Activated CD4-positive, alpha-beta T cell treated with anti-CD3 and anti-CD28 coated beads, Interleukin-2, amount 50 U/mL, for 48 hours (primary cell): ENCODE results near the gene TSC22D1.

Experiments
- DNase-seq, 2 experiments: peaks; one replicate each; pipeline ENCODE4 v3.0.0-alpha.2; 2020

The TSC22D1 gene

GRCh38 chr13:44422755-44423643 is 153.1 kb downstream of the TSC22D1 start:
- DNase-seq = no peak

DNA sequence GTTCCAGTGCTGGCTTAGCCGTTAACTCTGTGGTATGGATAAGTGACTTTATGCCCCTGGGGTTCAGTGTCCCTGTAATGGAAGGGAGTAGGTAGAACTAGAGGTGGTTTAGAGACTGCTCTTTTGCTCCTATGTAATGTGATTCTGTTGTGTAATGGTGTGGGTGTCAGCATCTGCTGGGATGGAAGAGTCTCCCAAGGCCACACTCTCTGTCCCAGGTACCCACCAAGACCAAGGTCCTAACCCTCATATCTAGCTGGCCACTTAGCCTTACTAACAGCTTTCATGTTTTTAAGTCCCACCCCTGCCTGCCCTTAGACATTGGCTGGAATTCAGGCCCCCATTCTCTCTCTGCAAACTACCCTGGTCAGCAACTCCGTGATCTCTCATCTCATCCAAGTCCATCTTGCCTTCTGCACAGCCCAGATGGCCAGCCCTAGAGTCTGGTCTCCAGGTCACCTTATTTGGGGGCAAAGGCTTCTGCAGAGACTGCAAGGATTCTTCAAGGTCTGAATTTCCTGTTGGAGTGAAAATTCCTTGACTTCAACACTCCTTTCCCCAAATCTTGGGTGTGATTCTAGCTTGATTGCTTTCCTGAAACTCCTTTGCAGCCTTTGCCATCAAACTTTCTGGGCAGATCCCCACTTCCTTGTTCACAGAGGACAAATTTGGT is 154.1 kb downstream of the TSC22D1 start:
- no peak for DNase-seq

DNA sequence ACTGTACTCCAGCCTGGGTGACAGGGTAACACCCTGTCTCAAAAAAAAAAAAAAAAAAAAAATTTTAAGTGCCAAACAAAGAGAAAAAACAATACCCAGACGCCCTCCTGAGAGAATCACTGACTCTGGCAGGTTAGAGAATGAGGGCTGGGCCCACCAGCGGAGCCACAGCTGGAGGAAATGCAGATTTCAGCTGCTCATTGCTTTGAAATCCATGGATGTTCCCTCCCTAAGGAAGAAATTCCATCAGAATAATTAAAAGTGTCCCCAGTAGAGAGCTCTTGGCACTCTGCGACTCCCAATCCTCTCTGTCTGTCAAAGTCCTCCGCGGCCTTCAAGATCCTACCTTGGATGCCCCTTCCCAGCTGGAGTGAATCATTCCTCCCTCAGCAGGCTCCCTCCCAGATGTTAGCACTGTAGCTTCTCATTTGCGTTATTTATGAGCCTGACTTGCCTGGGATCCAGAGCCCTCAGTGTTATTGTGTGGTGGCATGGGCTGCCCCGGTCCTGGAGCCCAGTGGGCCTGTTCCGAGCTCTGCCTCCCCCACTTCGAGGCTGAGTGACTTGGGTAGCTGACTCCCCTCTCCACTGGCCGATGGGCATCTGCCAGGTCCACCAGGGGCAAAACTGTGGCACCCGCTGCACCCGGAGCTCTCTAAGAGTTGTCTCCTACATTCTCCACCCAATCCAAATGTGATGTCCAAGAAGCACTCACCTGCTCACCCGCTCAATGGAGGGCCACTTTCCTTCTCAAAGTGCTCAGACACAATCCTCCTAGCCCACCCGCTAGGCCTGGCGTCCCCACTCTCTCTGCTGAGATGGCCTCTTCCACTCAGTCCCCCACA is 155.5 kb downstream of the TSC22D1 start:
- DNase-seq = no peak

- DNase-seq = no peak
Measured at GRCh38 chr13:44417876-44418275, 158.3 kb downstream of the TSC22D1 start.

DNA sequence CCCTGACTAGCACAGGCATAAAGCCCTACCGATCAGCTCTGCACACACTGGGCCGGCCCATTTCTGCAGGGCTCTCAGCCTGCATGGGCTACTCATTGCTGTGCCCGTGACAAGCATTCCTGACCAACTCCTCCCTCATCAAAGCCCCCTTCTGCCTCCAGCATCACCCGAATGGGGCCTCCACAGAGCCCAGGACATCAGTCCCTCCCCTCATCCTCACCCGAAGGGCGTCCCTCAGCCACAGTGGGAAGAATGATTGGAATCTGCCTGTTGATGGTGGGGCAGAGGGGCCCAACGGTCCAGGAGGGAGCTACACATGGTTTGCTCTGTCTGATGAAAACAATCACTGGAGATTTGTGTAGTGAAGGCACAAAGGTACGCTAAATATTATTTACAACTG is 158.7 kb downstream of the TSC22D1 start:
- no peak for DNase-seq

- DNase-seq = no peak
Measured at GRCh38 chr13:44416744-44417143, 159.4 kb downstream of the TSC22D1 start.

GRCh38 chr13:44416301-44416700 is 159.8 kb downstream of the TSC22D1 start:
- no peak for DNase-seq

- DNase-seq = no peak
Measured at GRCh38 chr13:44415815-44416214, 160.3 kb downstream of the TSC22D1 start.

DNA sequence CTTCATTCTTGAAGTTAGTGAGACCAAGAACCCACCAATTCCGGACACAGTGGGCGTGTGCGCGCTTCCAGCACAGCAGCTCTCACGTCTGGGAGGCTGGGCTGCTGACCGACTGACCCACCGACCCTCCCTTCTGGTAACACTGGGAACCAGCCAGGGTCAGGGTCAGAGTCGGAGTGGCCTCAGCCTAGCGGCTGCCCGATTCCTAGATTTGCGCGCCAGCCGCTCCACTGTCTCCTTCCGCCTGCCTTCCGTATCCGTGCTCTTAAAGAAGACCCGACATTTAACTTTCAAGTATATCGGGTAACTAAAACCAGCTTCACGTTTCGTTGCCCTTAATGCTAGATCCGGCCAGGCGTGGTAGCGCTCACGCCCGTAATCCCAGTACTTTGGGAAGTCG is 161.4 kb downstream of the TSC22D1 start:
- no peak for DNase-seq

DNA sequence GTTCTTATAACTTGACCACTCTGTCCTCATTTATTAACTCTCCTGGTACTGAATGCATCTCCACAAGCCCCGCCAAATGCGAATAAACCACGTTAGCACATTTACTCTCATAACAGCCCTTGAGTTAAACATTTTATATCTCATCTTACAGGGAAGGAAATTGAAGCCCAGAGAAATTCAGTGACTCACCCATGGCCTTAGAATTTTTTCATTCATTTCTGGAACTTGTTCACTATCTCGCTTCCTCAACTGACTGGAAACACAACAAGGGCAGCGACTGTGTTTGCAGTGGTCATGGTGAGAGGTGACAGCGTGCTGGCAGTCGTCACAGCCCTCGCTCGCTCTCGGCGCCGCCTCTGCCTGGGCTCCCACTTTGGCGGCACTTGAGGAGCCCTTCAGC is 163.0 kb downstream of the TSC22D1 start:
- no peak for DNase-seq

DNA sequence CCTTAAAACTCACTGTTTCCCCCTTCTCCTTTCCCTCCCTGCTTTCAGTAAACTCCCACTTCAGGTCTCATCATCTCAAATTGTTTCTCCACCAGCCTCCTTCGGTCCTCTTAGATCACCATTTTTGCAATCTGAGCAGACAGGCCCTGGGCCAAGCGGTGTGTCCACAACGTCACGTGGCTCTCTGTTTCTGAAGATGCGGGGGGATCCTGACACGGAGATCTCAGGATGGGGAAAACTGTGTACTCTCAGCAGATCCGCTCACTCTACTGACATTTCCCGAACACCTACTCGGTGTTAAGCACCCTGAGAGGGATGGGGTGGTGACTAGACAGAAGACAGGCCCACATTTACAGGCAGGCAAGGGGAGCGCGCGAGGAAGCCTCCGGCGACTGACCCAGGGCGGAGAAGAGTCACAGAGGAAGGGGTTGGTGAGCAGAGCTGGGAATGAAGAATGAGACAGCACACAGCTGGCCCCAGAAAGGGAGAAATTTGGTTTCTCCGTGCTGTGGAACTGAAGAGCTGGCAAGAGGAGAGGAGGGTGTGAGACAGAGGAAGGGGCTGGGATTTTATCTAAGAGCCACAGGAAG is 163.7 kb downstream of the TSC22D1 start:
- no peak for DNase-seq

DNA sequence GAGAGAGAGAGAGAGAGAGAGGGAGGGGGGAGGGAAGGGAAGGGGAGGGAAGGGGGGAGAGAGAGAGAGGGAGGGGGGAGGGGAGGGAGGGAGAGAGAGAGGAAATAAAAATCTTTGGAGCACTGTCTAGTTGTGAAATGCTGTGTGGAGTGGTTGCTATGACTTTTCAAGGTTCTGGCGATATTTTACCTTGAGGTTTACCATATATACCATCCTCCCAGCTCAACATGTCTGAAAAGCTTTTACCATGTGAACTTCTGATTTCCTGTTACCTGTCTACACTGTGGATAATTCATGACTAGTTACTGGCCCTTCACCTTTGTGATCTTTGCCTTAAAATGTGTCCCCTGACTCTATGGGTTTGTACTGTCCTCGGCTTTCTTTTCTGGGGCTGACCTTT is 164.3 kb downstream of the TSC22D1 start:
- no peak for DNase-seq

DNA sequence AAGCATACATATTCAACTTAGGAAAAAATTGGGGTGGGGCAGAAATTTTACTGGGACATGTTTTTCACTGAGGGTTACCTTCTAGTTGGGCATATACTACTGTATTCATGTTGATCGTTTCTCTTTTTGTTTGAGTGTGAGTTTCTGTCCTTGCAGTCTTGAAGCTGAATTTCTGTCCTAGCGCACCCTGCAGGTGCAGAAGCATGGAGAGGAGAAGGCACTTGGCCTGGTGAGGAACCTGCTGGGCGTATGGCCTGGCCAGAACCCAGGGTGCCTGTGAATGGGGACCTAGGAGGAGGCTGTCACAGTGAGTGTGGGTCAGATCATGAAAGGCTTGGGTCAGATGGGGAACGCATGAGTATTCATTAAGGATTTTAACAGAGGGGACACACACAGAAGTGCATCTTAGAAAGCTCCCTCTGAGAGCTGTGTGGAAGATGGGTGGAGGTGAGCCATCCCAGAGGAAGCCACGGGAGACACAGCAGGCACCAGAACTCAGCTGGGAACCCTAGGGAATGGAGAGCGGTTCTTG is 165.7 kb downstream of the TSC22D1 start:
- no peak for DNase-seq

DNA sequence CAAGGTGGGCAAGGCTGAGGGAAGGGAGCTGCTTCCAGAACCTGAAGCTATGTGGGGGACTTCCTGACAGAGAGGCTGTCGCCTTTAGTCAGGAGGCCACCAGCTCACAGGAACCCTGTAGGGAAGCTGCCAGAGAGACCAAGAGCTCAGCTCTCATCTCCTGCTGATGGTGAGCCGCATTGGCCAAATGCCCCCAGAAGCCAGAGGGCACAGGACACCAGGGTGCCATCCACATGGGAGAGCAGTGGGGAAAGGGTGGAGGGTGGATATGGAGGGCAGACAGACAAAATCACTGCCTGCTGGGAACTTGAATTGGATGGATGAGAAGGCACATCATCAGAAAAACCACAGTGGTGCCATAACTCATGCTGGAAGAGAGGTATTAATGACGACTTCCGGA is 166.5 kb downstream of the TSC22D1 start:
- no peak for DNase-seq

- no peak for DNase-seq
Measured at GRCh38 chr13:44407891-44408290, 168.2 kb downstream of the TSC22D1 start.

- DNase-seq = no peak
Measured at GRCh38 chr13:44407379-44407778, 168.8 kb downstream of the TSC22D1 start.

GRCh38 chr13:44406617-44407016 is 169.5 kb downstream of the TSC22D1 start:
- DNase-seq = no peak

GRCh38 chr13:44404261-44405132 is 171.6 kb downstream of the TSC22D1 start:
- no peak for DNase-seq

- DNase-seq = no peak
Measured at GRCh38 chr13:44403461-44404056, 172.6 kb downstream of the TSC22D1 start.

DNA sequence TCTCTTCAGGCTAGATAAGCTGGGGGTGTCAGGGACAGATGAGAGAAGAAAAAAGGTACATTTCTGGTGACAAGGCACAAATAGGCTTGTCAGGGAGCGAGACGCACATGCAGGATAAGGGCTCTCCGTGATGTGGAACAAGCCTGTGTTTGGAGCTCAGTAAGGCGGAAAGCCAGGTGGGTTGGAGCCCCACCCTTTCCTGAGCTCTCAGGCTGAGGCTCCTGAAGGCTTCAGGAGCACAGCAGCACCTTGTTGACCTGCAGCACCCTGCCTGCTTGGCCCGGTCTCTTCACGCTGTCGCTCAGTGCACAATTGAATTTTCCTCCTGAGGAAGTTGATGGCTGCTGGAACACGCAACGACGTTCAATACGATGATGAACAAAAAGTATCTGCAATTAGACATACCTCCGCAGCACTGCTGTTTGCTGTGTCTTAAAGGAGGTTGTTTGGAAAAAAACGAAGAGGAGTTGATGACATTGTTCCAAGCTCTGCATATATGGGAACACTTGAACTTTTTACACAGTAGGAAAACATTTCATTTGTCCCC is 173.2 kb downstream of the TSC22D1 start:
- no peak for DNase-seq

- no peak for DNase-seq
Measured at GRCh38 chr13:44401577-44401976, 174.6 kb downstream of the TSC22D1 start.
